Activated CD4-positive, alpha-beta T cell treated with anti-CD3 and anti-CD28 coated beads, Interleukin-2, amount 50 U/mL, for 48 hours (primary cell): ENCODE measurements around the gene ANAPC4.
"Not testable (repeated sequence)": the region's sequence is repeated elsewhere in the genome, so short reads cannot be mapped to it uniquely, and the experiment has no call there.

Source experiments
- DNase-seq, 2 experiments: peaks; one replicate each; pipeline ENCODE4 v3.0.0-alpha.2; 2020

The ANAPC4 gene

GRCh38 chr4:25376754-25377571, at the start of gene ANAPC4:
Gene ANAPC4 (plus strand): TSS chr4:25377263. CDS start chr4:25377428, 165 bp downstream.
- DNase-seq: peak; percentile 99 to 100

GRCh38 chr4:25328463-25328862, 48.6 kb upstream of the ANAPC4 start:
- not testable (repeated sequence) for DNase-seq

- no peak for DNase-seq
Observed at GRCh38 chr4:25330335-25330734, 46.7 kb upstream of the ANAPC4 start.

- DNase-seq: no peak
Observed at GRCh38 chr4:25330905-25331808, 45.9 kb upstream of the ANAPC4 start.

GRCh38 chr4:25343671-25344070, 33.4 kb upstream of the ANAPC4 start:
- DNase-seq: no peak

GRCh38 chr4:25345744-25346143, 31.3 kb upstream of the ANAPC4 start:
- DNase-seq: no peak

- DNase-seq: no peak
Observed at GRCh38 chr4:25346913-25347312, 30.1 kb upstream of the ANAPC4 start.

- DNase-seq: no peak
Observed at GRCh38 chr4:25347473-25347872, 29.6 kb upstream of the ANAPC4 start.

GRCh38 chr4:25347971-25348370, 29.1 kb upstream of the ANAPC4 start:
- no peak for DNase-seq

- DNase-seq: no peak
Observed at GRCh38 chr4:25350561-25350960, 26.5 kb upstream of the ANAPC4 start.

GRCh38 chr4:25351777-25352416, 25.2 kb upstream of the ANAPC4 start:
- no peak for DNase-seq

GRCh38 chr4:25356068-25356467, 21.0 kb upstream of the ANAPC4 start:
- DNase-seq: no peak

- no peak for DNase-seq
Observed at GRCh38 chr4:25358515-25359275, 18.4 kb upstream of the ANAPC4 start.

- no peak for DNase-seq
Observed at GRCh38 chr4:25361253-25361652, 15.8 kb upstream of the ANAPC4 start.

GRCh38 chr4:25367004-25367621, 9.9 kb upstream of the ANAPC4 start:
- no peak for DNase-seq

- DNase-seq: no peak
Observed at GRCh38 chr4:25367877-25368276, 9.2 kb upstream of the ANAPC4 start.

- DNase-seq: no peak
Observed at GRCh38 chr4:25368315-25368714, 8.7 kb upstream of the ANAPC4 start.

- no peak for DNase-seq
Observed at GRCh38 chr4:25370242-25370641, 6.8 kb upstream of the ANAPC4 start.

GRCh38 chr4:25372549-25372948, 4.5 kb upstream of the ANAPC4 start:
- DNase-seq: not testable (repeated sequence)

GRCh38 chr4:25377572-25378436, 741 bp downstream of the ANAPC4 start:
- DNase-seq: no peak

GRCh38 chr4:25378437-25378743, 1.3 kb downstream of the ANAPC4 start:
- DNase-seq: no peak
